Neural crest cell (in vitro differentiated cells): ENCODE data around the gene ZBTB38. TPM values are rescaled to one million over a fixed set of nuclear protein-coding genes. Genes with fewer than 3 reads are reported as not detected.

Experiments
- DNase-seq: peaks from one replicate; pipeline ENCODE4 v3.0.0; 2021; ENCODE audit warnings: low read depth, mixed read lengths, low spot score
- H3K27ac Mint-ChIP-seq: one replicate; pipeline ENCODE4 v1.8.0; 2021; ENCODE audit warnings: mild to moderate bottlenecking, mixed read lengths; ENCODE audit not compliant: unreplicated experiment
- H3K27me3 Mint-ChIP-seq: 2 replicates; pipeline ENCODE4 v1.8.0; 2021; ENCODE audit warnings: low read depth, mild to moderate bottlenecking, mixed read lengths
- H3K36me3 Mint-ChIP-seq: 2 replicates; pipeline ENCODE4 v1.8.0; 2021; ENCODE audit warnings: low read depth, mild to moderate bottlenecking, mixed read lengths
- H3K4me1 Mint-ChIP-seq: 2 replicates; pipeline ENCODE4 v1.8.0; 2021; ENCODE audit warnings: mixed read lengths
- H3K4me3 Mint-ChIP-seq: one replicate; pipeline ENCODE4 v1.8.0; 2021; ENCODE audit warnings: mild to moderate bottlenecking, mixed read lengths
- H3K9me3 Mint-ChIP-seq: 2 replicates; pipeline ENCODE4 v1.8.0; 2021; ENCODE audit warnings: mixed read lengths
- total RNA-seq: library from RNA; stranded (reverse); gene quantifications from 2 replicates; pipeline ENCODE4 v1.2.1, GENCODE V29; 2021
- TF ChIP-seq, protein P1 (sequence below): fragments of 200-600 bp; sonication (generic); conservative IDR thresholded peaks from 2 replicates; pipeline ENCODE4 v1.5.0; 2021; ENCODE audit warnings: antibody characterized with exemption, mild to moderate bottlenecking

Gene ZBTB38
- total RNA-seq, 1 donor from 2014 or later = 27.9 TPM

- DNase-seq = no peak
- H3K9me3 Mint-ChIP-seq = peaks cover 6% of the 10 kb centered on the region
- H3K4me1 Mint-ChIP-seq = peaks cover 4% of the 10 kb centered on the region
- TF ChIP-seq, protein P1, sequence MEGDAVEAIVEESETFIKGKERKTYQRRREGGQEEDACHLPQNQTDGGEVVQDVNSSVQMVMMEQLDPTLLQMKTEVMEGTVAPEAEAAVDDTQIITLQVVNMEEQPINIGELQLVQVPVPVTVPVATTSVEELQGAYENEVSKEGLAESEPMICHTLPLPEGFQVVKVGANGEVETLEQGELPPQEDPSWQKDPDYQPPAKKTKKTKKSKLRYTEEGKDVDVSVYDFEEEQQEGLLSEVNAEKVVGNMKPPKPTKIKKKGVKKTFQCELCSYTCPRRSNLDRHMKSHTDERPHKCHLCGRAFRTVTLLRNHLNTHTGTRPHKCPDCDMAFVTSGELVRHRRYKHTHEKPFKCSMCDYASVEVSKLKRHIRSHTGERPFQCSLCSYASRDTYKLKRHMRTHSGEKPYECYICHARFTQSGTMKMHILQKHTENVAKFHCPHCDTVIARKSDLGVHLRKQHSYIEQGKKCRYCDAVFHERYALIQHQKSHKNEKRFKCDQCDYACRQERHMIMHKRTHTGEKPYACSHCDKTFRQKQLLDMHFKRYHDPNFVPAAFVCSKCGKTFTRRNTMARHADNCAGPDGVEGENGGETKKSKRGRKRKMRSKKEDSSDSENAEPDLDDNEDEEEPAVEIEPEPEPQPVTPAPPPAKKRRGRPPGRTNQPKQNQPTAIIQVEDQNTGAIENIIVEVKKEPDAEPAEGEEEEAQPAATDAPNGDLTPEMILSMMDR = no peak
- no peaks in the 10 kb centered on the region for H3K27me3 Mint-ChIP-seq
- peak overlapping the region; percentile 84 for H3K4me3 Mint-ChIP-seq
- H3K27ac Mint-ChIP-seq = no peak overlapping the region
- peaks cover 19% of the 10 kb centered on the region for H3K36me3 Mint-ChIP-seq
Measured at GRCh38 chr3:141400073-141400971, 32.0 kb downstream of the ZBTB38 start.

GRCh38 chr3:141401095-141401494 is 32.8 kb downstream of the ZBTB38 start:
- H3K27me3 Mint-ChIP-seq = no peaks in the 10 kb centered on the region
- no peak for DNase-seq
- H3K4me3 Mint-ChIP-seq = peak overlapping the region; percentile 84
- H3K4me1 Mint-ChIP-seq = peaks cover 4% of the 10 kb centered on the region
- H3K9me3 Mint-ChIP-seq = peaks cover 6% of the 10 kb centered on the region
- TF ChIP-seq, protein P1 = no peak
- peaks cover 19% of the 10 kb centered on the region for H3K36me3 Mint-ChIP-seq
- no peak overlapping the region for H3K27ac Mint-ChIP-seq

- Mint-ChIP-seq H3K27ac (no peak overlapping the region), H3K4me1 (peaks cover 4% of the 10 kb centered on the region), H3K27me3 (no peaks in the 10 kb centered on the region), H3K9me3 (peaks cover 3% of the 10 kb centered on the region), H3K4me3 (peak overlapping the region; percentile 84), H3K36me3 (peaks cover 14% of the 10 kb centered on the region)
- DNase-seq = peak; percentile 27
- TF ChIP-seq, protein P1 = no peak
Measured at GRCh38 chr3:141401573-141402475, 33.5 kb downstream of the ZBTB38 start.

DNA sequence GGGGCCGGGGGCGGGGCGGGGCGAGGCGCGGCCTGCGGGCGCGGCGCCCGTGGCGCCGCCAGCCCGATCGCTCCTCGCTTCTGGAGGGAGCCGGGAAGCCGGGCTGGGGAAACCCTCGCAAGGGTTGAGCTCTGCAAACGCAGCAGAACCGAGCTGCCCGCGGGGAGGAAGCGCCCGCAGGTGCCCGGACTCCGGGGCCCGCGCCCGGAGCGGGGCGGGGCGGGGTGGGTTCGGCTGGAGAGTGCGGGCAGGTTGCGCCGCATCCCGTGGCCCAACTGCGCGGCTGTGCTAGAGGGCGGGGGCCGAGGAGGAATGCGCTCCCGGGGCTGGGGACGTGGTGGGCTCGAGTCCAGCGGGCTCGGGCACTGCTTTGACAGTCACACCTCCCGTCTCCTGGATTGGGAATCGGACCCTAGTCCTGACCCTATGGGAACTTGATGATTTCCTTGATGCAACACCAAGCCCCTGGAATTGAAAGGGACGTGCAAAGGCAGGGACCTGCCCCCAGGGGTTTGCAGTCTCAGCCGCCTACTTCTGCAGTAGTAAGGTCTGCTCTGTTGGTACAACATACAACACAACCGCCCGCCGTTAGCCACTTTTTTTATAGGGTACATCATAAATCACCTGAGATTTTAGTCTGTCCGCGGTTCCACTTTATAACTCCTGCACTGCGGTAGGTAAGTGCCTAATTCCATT is 34.3 kb downstream of the ZBTB38 start:
- TF ChIP-seq, protein P1 = peak; percentile 16
- Mint-ChIP-seq H3K9me3 (no peaks in the 10 kb centered on the region), H3K27ac (peak overlapping the region; percentile 46), H3K36me3 (peaks cover 6% of the 10 kb centered on the region), H3K4me3 (peak overlapping the region; percentile 89), H3K27me3 (no peaks in the 10 kb centered on the region), H3K4me1 (peaks cover 4% of the 10 kb centered on the region)
- DNase-seq = peak; percentile 47

GRCh38 chr3:141403576-141403975 is 35.3 kb downstream of the ZBTB38 start:
- Mint-ChIP-seq H3K27me3 (no peaks in the 10 kb centered on the region), H3K4me1 (peaks cover 4% of the 10 kb centered on the region), H3K27ac (no peak overlapping the region), H3K9me3 (no peaks in the 10 kb centered on the region), H3K36me3 (peaks cover 6% of the 10 kb centered on the region), H3K4me3 (peak overlapping the region; percentile 38)
- TF ChIP-seq, protein P1 = no peak
- no peak for DNase-seq
